SH-SY5Y (cell line): ENCODE measurements around the gene ELMOD1.

ENCODE experiments used
- GATA2 ChIP-seq: IDR thresholded peaks from 2 replicates; pipeline ENCODE4 v1.6.1; 2011; ENCODE audit warnings: mild to moderate bottlenecking, low read depth, low read length
- GATA3 ChIP-seq: IDR thresholded peaks from 2 replicates; pipeline ENCODE4 v1.6.1; 2011; ENCODE audit warnings: low read depth, mild to moderate bottlenecking, low read length, moderate library complexity

DNA sequence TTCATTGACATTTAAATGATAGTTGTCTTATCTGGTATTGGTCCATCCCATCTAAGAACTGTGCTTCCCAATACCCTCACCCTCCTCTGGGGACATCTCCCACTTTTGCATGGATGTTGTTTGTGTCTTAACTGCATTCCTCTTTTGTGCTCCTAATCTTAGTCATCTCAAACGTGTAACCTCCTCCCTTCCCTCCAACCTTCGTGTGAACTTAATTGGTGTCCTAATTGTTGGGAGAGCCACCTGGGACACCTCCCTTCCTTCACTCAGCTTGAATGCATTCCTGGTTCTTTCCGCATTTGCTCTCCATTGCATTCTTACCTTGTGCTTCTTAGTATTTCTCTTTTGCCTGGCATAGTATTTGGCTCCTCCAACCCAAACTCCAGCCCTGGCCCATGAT, 9.8 kb upstream of the ELMOD1 start:
- TF ChIP-seq GATA2 (no peak), GATA3 (no peak)
